HFFc6 (cell line): ENCODE measurements around the gene EEF2K. TPM values are rescaled to one million over a fixed set of nuclear protein-coding genes. Genes with fewer than 3 reads are reported as not detected.
A peak's percentile ranks its signal among the peaks of the same experiment; 100 is the strongest.

Experiments used
- DNase-seq: peaks from one replicate; pipeline ENCODE4 v3.0.0-alpha.2; 2018
- H3K27ac Mint-ChIP-seq: 2 replicates; pipeline ENCODE4 v1.8.0; 2020; ENCODE audit warnings: mild to moderate bottlenecking, mixed read lengths
- H3K27me3 Mint-ChIP-seq: 2 replicates; pipeline ENCODE4 v1.8.0; 2021; ENCODE audit warnings: mild to moderate bottlenecking, moderate library complexity, mixed read lengths; ENCODE audit not compliant: insufficient read depth
- H3K36me3 Mint-ChIP-seq: 2 replicates; pipeline ENCODE4 v1.8.0; 2021; ENCODE audit warnings: low read depth, mixed read lengths
- H3K4me1 Mint-ChIP-seq: 2 replicates; pipeline ENCODE4 v1.8.0; 2020; ENCODE audit warnings: low read depth, mixed read lengths
- H3K4me3 Mint-ChIP-seq: 2 replicates; pipeline ENCODE4 v1.8.0; 2020; ENCODE audit warnings: mild to moderate bottlenecking, moderate library complexity, mixed read lengths
- H3K9me3 Mint-ChIP-seq: 2 replicates; pipeline ENCODE4 v1.8.0; 2020; ENCODE audit warnings: mild to moderate bottlenecking, mixed read lengths
- total RNA-seq, 6 experiments: library from RNA; stranded (reverse); fragmentation: NEBNext Ultra II Directional; extraction: Animal tissue kit (Norgen Biotek cat#: 25700); gene quantifications; 2 replicates in 1 of 6; 3 replicates in 5 of 6; pipeline ENCODE4 v1.2.3, GENCODE V29; 2021
- TF ChIP-seq, protein P1 (sequence below): fragments of 200-600 bp; sonication (generic); IDR thresholded peaks from 2 replicates; pipeline ENCODE4 v1.5.0; 2021; ENCODE audit warnings: antibody characterized with exemption, mild to moderate bottlenecking

Gene EEF2K
- total RNA-seq, 6 experiments from 2014 or later, result 21.5 to 26.6 (median 23.5) TPM

GRCh38 chr16:22262460-22262859 lies 56.4 kb downstream of the EEF2K start:
- no peak overlapping the region for H3K4me3 Mint-ChIP-seq
- H3K36me3 Mint-ChIP-seq, result peaks cover 34% of the 10 kb centered on the region
- H3K4me1 Mint-ChIP-seq, result peaks cover 26% of the 10 kb centered on the region
- TF ChIP-seq, protein P1, sequence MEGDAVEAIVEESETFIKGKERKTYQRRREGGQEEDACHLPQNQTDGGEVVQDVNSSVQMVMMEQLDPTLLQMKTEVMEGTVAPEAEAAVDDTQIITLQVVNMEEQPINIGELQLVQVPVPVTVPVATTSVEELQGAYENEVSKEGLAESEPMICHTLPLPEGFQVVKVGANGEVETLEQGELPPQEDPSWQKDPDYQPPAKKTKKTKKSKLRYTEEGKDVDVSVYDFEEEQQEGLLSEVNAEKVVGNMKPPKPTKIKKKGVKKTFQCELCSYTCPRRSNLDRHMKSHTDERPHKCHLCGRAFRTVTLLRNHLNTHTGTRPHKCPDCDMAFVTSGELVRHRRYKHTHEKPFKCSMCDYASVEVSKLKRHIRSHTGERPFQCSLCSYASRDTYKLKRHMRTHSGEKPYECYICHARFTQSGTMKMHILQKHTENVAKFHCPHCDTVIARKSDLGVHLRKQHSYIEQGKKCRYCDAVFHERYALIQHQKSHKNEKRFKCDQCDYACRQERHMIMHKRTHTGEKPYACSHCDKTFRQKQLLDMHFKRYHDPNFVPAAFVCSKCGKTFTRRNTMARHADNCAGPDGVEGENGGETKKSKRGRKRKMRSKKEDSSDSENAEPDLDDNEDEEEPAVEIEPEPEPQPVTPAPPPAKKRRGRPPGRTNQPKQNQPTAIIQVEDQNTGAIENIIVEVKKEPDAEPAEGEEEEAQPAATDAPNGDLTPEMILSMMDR, result no peak
- DNase-seq, result peak; percentile 23
- H3K27ac Mint-ChIP-seq, result no peak overlapping the region; the same call in 1 of the 2 replicates
- H3K27me3 Mint-ChIP-seq, result no peaks in the 10 kb centered on the region; the same call in none of the 2 replicates
- peaks cover 3% of the 10 kb centered on the region; the same call in 1 of the 2 replicates for H3K9me3 Mint-ChIP-seq

- H3K9me3 Mint-ChIP-seq, result no peaks in the 10 kb centered on the region
- TF ChIP-seq, protein P1, result no peak
- DNase-seq, result peak; percentile 69
- H3K36me3 Mint-ChIP-seq, result peaks cover 17% of the 10 kb centered on the region
- H3K4me3 Mint-ChIP-seq, result no peak overlapping the region
- H3K27me3 Mint-ChIP-seq, result no peaks in the 10 kb centered on the region; the same call in none of the 2 replicates
- H3K4me1 Mint-ChIP-seq, result peaks cover 26% of the 10 kb centered on the region
- H3K27ac Mint-ChIP-seq, result peak overlapping the region; percentile 13; the same call in 1 of the 2 replicates
These were observed 58.7 kb downstream of the EEF2K start for GRCh38 chr16:22264786-22265185.

GRCh38 chr16:22265351-22265750 lies 59.3 kb downstream of the EEF2K start:
- peak overlapping the region; percentile 13 for H3K27ac Mint-ChIP-seq
- no peaks in the 10 kb centered on the region for H3K9me3 Mint-ChIP-seq
- peaks cover 26% of the 10 kb centered on the region for H3K4me1 Mint-ChIP-seq
- H3K4me3 Mint-ChIP-seq, result no peak overlapping the region
- TF ChIP-seq, protein P1, result no peak
- DNase-seq, result no peak
- no peaks in the 10 kb centered on the region; the same call in none of the 2 replicates for H3K27me3 Mint-ChIP-seq
- peaks cover 13% of the 10 kb centered on the region for H3K36me3 Mint-ChIP-seq

GRCh38 chr16:22266546-22266945 lies 60.5 kb downstream of the EEF2K start:
- TF ChIP-seq, protein P1, result no peak
- DNase-seq, result no peak
- H3K27me3 Mint-ChIP-seq, result no peaks in the 10 kb centered on the region; the same call in none of the 2 replicates
- no peaks in the 10 kb centered on the region for H3K9me3 Mint-ChIP-seq
- peaks cover 26% of the 10 kb centered on the region for H3K4me1 Mint-ChIP-seq
- H3K36me3 Mint-ChIP-seq, result peaks cover 9% of the 10 kb centered on the region
- H3K4me3 Mint-ChIP-seq, result no peak overlapping the region
- no peak overlapping the region for H3K27ac Mint-ChIP-seq

DNA sequence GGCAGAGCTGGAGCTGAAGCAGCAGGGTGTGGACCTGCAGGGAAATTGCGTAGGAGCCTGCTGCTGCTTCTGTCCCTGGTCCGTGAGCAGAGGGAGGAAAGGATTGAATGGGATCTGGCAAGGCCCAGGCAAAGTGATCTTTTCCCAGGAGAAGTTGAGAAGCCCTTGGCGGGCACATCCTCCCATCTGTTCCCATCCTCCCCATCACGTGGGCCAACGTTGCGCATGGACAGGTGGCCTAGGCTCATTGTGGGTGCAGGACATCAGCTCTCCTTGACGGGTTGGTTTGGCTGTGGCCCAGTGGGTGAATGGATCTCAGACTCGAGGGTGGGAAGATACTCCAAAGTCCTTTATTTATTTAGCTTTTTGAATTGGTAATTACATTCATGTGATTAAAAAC lies 61.7 kb downstream of the EEF2K start:
- H3K27ac Mint-ChIP-seq, result no peak overlapping the region
- DNase-seq, result no peak
- no peaks in the 10 kb centered on the region for H3K9me3 Mint-ChIP-seq
- H3K36me3 Mint-ChIP-seq, result peaks cover 20% of the 10 kb centered on the region
- H3K4me3 Mint-ChIP-seq, result no peak overlapping the region
- H3K4me1 Mint-ChIP-seq, result peaks cover 14% of the 10 kb centered on the region
- peaks cover 3% of the 10 kb centered on the region for H3K27me3 Mint-ChIP-seq
- TF ChIP-seq, protein P1, result no peak

- Mint-ChIP-seq H3K9me3 (no peaks in the 10 kb centered on the region), H3K27ac (no peak overlapping the region), H3K4me1 (peaks cover 2% of the 10 kb centered on the region; the same call in 1 of the 2 replicates), H3K36me3 (peaks cover 21% of the 10 kb centered on the region), H3K4me3 (no peak overlapping the region; the same call in 1 of the 2 replicates), H3K27me3 (peaks cover 3% of the 10 kb centered on the region)
- TF ChIP-seq, protein P1, result no peak
- no peak for DNase-seq
These were observed 64.4 kb downstream of the EEF2K start for GRCh38 chr16:22270525-22270924.
